HG03565 (cell line): ENCODE measurements around the gene NDUFC2.
"Not testable (repeated sequence)": the region's sequence is repeated elsewhere in the genome, so short reads cannot be mapped to it uniquely, and the experiment has no call there.

Source experiments
- ATAC-seq: cut with Tn5 transposase; IDR thresholded peaks from one replicate; pipeline ENCODE4 v1.9.1; 2021; ENCODE audit warnings: mild to moderate bottlenecking, moderate library complexity; ENCODE audit not compliant: unreplicated experiment

Gene NDUFC2

DNA sequence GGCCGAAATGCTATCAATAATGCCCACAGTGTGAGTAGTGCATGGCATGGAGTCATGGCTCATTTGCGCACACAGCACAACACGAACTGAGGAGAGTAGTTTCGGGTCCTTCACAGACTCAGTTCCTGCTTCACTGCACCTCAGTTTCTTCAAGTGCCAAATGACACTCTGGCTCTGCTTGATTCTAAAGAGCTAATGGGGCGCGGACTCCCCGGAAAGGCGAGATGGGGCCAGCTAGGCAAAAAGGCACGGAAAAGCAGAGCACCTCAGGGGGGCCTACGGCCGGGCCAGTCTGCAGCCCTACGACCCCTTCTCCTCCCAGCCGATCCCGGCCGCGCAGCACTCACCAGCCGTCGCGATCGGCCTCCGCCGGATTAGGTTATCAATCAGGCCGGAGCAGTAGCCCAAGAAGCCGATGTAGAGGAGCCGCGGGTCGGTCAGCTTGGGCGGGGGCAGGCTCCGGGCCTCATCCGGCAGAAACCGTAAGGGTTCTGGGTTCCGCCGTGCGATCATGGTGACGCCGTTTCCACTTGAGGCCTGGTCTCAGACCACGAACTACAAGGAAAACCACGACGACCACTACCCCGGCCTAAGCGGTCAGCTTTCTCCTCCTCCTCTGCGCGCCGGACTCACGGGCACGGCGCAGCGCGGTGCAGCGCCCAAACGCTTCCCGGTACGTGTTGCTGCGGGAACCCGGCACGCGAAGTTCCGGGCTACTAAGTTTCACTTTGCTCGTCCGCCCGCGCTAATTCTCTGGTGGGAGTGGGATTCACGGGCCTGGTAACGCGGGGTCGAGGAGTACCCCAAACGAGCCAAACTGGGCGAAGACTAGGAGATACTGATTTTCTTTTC lies at the start of gene NDUFC2:
TSS of gene NDUFC2 (minus strand) at position 631 of the 852 bp plus-strand sequence. CDS start at position 513, 118 bp downstream.
- peak; percentile 61 for ATAC-seq

DNA sequence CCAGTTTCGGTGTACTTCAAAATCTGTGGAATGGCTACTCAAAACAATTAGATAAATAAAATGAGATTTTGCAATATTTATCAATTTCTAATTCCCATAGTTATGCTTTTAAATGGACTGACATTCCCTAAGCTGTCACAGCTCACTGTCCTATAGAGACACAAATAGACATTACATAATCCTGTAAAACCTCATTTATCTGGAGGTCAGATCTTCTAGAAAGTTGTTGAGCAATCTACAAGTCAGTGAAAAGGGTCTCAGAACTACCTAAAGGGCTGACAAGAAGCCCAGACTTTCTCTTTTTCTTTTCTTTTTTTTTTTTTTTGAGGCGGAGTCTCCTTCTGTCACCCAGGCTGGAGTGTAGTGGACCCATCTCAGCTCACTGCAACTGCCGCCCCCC lies 47.7 kb upstream of the NDUFC2 start:
- no peak for ATAC-seq

DNA sequence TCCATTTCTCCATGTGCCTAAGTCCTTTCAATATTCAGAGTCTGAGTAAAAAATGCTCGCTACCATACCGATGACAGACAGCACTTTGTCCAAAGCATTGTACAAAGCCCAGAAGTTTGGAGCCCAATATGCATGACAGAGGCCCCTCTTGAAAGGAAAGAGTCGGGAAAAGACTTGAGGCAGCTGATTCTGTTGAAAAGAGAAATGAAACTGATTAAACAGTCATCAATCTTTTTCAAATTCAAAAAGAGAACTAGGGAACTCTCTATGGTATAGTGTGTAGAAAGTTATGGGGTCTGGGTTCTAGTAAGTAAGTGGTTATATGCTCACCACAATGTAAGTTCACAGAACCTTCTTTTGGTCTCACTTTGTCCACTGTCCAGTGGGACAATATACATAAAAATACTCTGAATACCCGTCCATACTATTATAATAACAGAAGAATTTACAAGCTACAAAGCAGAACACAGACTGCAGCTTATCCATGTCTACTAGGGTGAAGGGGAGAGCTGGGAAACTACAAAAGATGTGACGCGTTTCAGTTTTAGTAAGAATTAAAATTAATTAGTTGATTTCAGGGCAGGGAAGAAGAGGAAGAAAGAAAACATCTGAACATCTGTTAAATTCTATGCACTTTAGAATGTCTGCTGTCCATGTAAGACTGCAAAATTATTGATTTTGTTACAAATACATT lies 33.1 kb upstream of the NDUFC2 start:
- peak; percentile 59 for ATAC-seq

DNA sequence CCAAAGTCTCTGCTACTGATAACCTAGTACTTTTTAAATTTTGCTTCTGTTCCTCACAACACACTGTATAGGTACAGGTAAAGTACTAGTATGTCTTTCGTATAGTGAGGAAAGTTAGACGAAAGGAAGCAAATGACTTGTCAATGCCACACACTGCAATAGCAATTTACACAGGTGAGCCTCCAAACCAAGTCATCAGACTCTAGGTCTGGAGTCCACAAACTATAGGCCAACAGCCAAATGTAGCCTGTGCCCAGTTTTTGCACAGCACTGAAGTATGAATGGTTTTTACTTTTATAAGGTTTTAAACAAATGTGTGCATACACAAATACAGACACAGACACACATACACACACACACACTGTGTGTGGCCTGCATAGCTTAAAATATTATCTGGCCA lies 31.6 kb upstream of the NDUFC2 start:
- no peak for ATAC-seq

DNA sequence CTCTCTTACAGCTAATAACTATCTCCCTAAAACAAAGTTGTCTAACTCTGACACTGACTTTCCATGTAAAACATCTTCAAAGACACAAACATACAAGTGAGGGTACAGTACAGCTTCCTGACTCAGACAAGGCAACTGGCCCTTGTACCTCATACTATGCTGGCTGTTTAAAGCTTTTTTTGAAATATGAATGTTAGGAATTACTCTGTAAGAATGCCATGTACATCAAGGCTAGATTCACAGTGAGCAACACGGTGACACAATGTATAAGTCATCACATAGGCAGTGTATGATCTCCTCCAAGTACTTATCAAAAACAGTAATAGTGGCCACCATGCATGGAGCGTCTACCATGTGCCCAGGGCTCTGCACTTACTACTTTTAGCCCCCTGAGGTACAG lies 31.2 kb upstream of the NDUFC2 start:
- ATAC-seq, result no peak

DNA sequence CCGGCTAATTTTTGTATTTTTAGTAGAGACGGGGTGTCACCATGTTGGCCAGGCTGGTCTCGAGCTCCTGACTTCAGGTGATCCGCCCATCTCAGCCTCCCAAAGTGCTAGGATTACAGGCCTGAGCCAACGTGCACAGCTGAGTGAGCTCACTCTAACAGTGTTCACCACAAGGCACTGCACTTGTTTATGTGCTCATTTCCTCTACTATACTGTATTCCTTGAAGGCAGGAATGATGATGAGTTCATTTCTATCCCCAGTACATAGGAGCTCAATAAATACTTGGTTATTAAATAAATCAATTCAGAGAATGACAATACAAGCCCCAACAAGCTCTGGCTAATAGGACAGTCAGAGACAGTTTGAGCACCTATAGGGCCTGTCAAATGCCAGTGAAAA lies 30.7 kb upstream of the NDUFC2 start:
- ATAC-seq, result no peak

DNA sequence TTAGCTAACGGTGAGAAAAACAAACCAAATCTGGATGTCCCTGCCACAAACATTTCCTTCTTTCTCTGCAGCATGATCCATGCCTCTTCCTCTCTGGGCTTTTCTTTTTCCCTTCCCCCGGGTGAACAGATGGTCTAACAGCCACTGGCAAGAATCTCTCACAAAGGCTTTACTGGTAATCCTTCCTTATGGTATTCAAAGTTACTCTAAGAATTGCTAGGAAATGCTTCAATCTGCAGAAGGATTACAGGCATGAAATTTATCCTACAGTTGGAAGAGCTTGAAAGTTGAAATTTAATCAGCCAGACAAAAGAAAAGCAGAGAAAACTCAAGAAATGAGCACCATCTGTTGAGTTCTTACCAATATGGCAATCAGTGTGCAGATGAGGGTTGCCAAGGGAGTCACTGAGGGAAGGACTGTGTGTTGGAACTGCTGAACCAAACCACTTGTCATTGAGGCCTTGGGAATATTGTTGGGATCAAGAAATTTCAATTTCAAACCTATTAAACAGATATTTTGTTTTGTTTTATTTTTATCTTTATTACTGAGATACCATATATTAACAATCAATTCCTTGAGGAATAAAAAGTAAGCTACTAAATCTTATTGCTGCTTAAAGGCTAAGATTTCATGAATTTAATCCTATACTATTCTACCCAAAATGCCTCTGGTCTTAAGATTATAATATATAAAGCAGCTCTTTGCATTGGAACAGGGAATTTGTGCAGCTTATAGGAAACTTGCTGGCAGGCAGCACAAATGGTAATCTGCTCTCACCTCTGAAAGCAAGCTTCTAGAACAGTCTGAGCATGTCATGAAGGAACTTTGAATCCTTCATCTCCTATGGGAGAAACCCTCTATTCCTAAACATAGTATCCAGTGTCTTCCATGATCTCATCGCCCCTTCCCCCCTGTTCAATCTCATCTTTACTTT lies 29.7 kb upstream of the NDUFC2 start:
- no peak for ATAC-seq

DNA sequence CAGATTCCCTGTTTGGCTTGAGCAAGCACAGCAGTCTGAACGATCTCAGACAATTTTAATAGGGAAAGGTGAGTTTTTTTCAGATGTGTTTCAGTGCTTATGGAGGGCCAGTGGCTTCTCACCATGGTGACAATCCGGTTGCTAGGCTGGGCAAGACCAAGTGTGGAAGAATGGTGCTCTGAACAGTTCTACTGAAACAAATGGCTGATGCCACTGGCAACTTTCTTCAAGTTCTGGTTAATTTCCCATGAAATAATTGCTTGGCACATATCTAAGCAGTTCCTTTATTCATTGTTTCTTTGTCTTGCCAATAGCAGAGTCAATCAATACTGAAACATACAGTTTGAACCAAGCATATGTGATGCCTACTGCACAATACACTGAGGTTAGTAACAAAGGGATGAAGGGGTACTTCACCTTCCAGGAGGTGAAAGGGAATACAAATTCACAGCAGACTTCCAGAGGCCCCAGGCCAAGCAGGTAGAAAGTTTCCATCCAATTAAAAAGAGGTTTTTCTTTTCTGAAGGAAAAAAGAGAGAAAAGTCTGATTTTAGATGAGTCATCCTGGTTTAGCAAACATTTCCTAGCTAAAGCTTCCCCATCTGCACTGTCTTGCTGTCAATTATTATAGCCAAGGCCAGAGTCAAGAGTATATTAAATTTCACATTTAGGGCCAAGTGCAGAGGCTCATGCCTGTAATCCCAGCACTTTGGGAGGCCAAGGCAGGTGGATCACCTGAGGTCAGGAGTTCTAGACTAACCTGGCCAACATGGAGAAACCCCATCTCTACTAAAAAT lies 21.2 kb upstream of the NDUFC2 start:
- ATAC-seq, result no peak

DNA sequence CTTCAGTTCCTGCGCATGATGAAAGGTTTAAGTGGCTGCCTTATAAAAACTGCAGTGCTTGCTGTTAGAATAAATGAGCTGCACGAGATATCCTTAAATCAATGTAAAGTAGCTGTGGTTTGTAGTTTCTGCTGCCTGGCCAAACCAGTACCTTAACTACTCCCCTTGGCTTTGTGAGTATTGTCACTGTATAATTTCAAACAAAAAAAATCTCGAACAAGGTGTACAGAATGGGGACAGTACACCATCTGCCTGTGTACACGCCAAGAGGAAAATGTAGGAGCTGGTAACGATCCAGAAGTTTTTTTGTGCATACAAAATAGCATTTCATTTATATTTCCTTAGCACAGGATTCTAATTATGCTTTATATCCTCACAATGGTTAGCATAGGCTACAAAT lies 20.6 kb upstream of the NDUFC2 start:
- no peak for ATAC-seq

DNA sequence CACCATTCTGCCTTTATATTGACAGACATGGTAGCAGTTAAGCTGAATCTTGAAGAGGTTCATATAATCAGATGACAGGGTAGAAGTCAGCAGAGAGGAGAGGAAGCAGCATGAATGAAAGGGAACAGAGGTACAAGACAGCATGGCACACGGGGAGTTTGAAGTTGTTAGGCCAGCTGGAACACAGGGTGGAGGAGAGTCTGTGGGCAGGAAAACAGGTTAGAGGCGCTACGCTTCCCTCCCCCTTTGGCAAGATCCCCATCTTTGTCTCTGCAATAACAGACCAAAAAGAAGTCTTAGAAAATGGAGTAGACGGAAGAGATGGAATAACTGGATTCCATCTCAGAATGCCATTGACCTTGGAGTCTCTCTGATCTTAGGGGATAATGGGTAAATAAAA lies 20.0 kb upstream of the NDUFC2 start:
- ATAC-seq, result no peak

DNA sequence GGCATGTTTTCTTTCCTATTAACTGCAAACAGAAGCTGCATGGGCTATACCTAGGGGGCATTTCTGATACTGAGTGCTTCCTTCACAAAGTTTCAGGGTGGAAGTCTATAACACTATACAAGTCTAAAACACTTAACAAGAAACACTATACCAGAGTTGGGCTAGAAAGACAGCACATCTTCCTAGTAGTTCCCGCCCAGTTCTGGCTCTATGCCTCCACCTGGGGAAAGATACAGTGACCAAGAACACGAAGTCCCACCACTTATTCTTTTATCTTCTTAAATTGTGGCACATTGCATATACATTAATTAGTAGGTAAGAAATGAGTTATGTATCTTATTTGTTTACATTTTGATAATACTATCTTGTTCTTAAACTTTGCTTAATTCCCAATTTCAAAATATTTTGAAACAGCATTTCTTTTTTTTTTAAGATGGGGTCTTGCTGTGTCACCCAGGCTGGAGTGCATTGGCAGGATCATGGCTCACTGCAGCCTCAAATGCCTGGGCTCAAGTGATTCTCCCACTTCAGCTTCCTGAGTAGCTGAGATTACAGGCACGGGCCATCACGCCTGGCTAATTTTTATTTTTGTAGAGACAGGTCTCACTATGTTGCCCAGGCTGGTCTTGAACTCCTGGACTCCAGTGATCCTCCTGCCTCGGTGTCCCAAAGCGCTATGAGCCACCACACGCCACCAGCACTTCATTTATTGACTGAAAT lies 18.2 kb upstream of the NDUFC2 start:
- ATAC-seq, result no peak

DNA sequence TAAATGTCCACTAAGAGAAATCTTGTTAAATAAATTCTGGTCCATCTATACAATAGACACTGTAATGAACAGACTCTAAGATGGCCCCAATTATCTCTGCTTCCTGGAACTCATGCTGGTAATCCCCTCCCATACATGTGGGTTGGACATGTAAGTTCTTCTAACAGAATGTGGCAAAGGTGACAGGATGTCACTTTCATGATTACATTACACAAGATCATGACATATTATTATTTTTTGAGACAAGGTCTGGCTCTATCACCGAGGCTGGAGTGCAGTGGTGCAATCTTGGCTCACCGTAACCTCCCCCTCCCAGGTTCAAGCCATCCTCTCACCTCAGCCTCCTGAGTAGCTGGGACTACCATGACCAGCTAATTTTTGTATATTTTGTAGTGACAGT lies 14.6 kb upstream of the NDUFC2 start:
- ATAC-seq, result no peak

DNA sequence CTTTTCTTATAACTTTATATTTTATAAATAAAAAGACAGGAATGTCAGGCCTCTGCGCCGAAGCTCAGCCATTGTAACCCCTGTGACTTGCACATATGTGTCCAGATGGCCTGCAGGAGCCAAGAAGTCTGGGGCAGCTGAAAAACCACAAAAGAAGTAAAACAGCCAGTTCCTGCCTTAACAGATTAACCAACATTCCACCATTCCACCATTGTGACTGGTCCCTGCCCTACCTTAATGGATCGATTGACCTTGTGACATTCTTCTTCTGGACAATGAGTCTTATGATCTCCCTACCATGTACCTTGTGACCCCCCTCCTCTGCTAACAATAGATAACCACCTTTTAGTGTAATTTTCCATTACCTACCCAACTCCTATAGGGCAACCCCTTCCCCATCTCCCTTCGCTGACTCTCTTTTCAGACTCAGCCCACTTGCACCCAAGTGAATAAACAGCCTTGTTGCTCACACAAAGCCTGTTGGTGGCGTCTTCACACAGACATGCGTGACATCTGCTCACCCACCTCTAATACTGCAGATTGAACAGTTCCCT lies 6.9 kb upstream of the NDUFC2 start:
- not testable (repeated sequence) for ATAC-seq

DNA sequence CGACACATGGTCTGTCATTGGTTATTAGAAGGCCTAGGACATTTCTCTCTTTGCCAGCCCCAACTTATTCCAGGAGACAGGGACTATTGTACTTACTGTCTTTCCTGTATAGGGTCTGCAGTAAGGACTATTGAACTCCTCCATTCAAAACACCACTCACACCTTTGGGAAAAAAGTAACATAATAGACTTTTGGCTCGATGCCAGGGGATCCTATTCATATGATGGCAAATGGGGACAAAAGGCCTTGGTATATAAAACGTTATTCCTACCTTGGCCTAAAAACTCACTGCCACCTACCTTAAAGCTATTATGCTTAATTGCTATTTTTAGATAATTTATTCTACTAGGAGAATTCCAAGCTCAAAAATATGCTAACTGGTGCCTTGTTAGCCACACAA lies 6.3 kb upstream of the NDUFC2 start:
- no peak for ATAC-seq

DNA sequence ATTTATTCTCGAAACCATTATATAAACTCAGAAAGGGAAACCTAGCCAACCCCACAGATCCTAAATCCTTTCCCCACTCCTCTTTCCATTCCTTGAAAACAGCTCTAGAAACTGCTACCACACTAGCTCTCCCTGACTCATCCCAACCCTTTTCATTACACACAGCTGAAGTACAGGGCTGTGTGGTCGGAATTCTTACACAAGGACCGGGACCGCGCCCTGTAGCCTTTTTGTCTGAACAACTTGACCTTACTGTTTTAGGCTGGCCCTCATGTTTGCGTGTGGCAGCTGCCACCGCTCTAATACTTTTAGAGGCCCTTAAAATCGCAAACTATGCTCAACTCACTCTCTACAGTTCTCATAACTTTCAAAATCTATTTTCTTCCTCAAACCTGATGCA lies 4.8 kb upstream of the NDUFC2 start:
- not testable (repeated sequence) for ATAC-seq

DNA sequence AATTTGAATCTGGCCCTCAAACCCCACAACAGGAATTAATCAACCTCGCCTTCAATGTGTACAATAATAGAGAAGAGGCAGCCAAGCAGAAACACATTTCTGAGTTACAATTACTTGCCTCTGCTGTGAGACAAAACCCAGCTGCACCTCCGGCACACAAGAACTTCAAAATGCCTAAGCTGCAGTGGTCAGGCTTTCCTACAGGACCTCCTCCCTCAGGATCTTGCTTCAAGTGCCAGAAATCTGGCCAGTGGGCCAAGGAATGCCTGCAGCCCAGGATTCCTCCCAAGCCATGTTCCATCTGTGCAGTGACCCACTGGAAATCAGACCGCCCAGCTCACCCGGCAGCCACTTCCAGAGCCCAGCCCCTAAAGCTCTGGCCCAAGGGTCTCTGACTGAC lies 3.4 kb upstream of the NDUFC2 start:
- no peak for ATAC-seq

DNA sequence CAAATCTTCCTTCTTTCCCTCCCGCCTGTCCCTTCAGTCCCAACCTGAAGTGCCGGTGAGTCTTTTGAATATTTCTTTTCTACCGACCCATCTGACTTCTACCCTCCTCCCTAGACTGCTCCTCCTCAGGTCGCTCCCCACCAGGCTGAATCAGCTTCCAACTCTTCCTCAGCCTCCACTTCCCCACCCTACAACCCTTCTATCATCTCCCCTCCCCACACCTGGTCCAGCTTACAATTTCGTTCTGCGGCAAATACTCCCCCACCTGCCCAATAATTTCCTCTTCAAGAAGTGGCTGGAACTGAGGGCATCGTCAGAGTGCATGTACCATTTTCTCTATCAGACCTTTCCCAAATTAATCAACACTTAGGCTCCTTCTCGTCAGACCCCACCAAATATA lies 2.5 kb upstream of the NDUFC2 start:
- no peak for ATAC-seq

DNA sequence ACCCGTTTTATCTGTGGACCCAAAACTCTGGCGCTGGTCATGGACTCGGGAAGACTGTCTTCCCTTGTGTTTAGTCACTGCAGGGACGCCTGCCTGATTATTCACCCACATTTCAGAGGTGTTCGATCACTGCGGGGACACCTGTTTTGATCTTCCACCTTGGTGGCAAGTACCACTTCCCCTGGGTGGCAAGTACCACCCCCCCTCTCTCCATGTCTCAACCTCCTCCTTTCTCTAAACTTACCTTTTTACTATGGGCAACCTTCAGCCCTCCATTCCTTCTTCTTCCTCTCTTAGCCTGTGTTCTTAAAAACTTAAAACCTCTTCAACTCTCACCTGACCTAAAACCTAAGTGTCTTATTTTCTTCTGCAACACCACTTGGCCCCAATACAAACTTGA lies 1.9 kb upstream of the NDUFC2 start:
- no peak for ATAC-seq

DNA sequence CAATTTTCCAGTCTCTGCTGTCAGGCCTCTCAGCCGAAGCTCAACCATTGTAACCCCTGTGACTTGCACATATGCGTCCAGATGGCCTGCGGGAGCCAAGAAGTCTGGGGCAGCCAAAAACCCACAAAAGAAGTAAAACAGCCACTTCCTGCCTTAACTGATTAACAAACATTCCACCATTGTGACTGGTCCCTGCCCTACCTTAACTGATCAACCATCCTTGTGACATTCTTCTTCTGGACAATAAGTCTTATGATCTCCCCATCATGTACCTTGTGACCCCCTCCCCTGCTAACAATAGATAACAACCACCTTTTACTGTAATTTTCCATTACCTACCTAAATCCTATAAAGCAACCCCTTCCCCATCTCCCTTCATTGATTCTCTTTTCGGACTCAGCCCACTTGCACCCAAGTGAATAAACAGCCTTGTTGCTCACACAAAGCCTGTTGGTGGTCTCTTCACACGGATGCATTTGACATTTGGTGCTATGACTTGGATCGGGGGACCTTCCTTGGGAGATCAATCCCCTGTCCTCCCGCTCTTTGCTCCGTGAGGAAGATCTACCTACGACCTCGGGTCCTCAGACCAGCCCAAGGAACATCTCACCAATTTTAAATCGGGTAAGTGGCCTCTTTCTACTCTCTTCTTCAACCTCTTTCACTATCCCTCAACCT lies 1.3 kb upstream of the NDUFC2 start:
- ATAC-seq, result no peak
